Fibroblast of pulmonary artery (primary cell): ENCODE data around the gene CACNA1F.

Experiments
- DNase-seq: peaks from one replicate; pipeline ENCODE4 v3.0.0-alpha.2; 2010; ENCODE audit warnings: low read depth
- H3K4me3 ChIP-seq: replicated peaks from 2 replicates; pipeline ENCODE4 v1.5.1; 2011; ENCODE audit warnings: low read depth, mild to moderate bottlenecking, control low read depth, low read length, moderate library complexity
- CTCF ChIP-seq: IDR thresholded peaks from 2 replicates; pipeline ENCODE4 v1.5.1; 2011; ENCODE audit warnings: mild to moderate bottlenecking, control low read depth, low read length, inconsistent platforms; ENCODE audit errors: missing control alignments

The CACNA1F gene

DNA sequence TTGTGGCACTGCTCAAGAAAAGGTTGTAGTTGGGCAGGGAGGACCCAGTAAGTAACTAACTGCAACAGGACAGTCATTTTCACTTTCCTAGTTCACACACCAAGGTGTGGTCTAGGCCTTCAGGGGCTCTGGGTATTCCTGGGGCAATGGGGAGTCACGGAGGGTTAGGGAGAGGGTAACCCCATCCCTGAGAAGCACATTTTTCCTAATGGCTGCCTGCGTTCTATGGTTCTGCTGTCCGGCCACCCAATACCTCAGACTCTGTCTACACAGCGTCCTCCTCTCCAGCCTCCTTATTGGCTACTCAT lies 35.5 kb upstream of the CACNA1F start:
- no peak for TF ChIP-seq CTCF
- H3K4me3 ChIP-seq: peak overlapping the region; percentile 71
- no peak for DNase-seq

DNA sequence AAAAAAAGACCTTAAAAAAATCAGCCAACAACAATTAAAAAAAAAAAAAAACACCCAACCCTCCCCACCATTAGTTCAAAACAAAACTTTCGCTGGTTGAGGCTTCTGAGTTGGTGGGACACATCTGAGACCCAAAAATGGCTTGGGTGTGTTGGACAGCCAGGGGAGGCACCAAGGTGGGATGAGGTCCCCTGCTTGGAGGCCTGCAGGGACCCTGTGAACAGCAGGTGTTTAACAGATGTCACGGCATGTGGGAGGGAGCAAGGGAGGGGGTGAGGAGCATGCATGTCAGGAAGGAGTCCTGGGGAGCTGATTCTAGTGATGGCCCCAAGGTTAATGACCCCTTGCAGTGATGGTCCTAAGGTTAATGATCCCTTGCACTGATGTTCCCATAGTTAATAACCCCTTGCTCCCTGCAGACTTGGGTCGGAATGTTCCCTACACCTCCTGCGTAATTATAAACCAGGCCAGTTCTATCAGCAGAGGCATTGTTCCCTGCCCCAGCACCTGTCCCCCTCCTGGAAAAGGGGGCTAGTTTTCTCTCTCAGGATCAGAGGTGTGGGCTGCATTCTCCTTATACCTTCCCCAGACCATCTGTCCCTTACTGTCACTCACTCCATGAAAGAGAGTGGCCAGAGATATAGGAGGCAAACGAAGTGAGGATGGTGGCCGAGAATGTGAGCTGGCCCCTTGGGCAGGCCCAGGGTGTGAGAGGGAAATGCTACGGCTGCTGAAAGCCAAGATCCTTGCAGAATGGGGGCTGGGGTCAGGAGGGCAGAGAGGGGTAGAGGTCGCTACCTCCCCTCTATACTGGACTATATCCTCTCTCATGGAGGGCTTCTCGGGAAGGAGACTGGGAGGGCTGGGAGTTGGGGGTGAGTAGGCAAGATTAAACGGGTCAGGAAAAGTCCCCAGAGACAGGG lies 33.6 kb upstream of the CACNA1F start:
- no peak overlapping the region for H3K4me3 ChIP-seq
- DNase-seq: no peak
- no peak for TF ChIP-seq CTCF

DNA sequence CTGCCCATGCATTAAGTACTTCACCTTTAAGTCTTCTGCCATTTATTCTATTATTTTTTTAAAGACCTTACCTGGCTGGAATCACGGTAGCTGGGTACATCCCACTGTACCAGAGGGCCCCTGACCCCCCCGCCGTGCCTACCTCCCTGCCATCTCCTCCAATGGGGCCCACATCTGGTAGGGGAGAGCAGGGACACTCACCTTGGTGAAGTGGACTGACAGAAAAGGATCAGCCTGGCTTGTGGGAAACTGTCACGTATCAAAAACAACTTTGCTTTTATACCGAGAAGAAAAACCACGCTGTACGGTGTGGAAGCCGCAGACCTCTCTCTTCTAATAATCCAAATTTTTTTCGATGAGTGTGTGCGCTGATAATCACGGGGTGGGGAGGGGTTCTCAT lies 31.3 kb upstream of the CACNA1F start, which contains the start of gene FOXP3:
Gene FOXP3 (minus strand): TSS at position 251 of the 400 bp plus-strand sequence. CDS start 6,205 bp downstream, outside the sequence.
- no peak for DNase-seq
- no peak within 1 kb of the TSS for H3K4me3 ChIP-seq
- no peak for TF ChIP-seq CTCF

GRCh38 chrX:49263631-49264030 lies 30.5 kb upstream of the CACNA1F start:
- no peak overlapping the region for H3K4me3 ChIP-seq
- TF ChIP-seq CTCF: no peak
- no peak for DNase-seq

- DNase-seq: no peak
- no peak for TF ChIP-seq CTCF
- H3K4me3 ChIP-seq: no peak overlapping the region
These were observed 29.5 kb upstream of the CACNA1F start for GRCh38 chrX:49262603-49263002.

- no peak for TF ChIP-seq CTCF
- DNase-seq: no peak
These were observed 27.3 kb upstream of the CACNA1F start for GRCh38 chrX:49260221-49260985.

More at GRCh38 chrX:49260221-49260985, 27.3 kb upstream of the CACNA1F start:
- H3K4me3 ChIP-seq: no peak overlapping the region
